ENCODE results near the gene RHBDL2. TPM values are rescaled to one million over a fixed set of nuclear protein-coding genes. Genes with fewer than 3 reads are reported as not detected.

RHBDL2 gene
- total and polyA plus RNA-seq, 4 donors: 0.57 TPM; not detected in 3

DNA sequence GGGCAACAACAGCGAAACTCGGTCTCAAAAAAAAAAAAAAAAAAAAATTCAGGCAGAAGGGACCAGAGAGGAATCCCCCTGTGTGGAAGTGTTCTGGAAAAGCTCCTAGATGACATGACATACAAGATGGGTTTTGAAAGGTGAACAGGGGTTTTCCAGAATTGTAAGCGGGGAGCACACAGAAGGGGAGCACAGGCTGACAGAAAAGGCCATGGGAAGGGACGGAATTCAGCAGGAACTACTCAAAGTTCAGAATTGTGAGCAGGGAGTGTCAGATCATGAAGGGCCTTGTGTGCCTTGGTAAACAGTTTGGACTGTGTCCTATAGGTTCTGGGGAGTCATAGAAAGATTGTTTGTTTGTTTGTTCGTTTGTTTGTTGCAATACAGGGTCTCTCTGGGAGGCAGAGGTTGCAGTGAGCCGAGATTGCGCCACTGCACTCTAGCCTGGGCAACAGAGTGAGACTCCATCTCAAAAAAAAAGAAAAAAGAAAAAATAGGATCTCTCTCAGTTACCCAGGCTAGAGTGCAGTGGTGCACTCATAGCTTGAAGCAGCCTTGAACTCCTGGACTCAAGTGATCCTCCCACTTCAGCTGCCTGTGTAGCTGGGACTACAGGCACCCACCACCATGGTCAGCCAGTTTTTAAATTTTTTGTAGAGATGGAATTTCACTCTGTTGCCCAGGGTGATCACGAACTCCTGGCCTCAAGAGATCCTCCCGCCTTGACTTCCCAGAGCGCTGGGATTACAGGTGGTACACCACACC lies 1.2 kb upstream of the RHBDL2 start:
- ATAC-seq (ENCODE audit: low FRiP score): no peak
- Histone ChIP-seq H3K27me3 (ENCODE audit: control insufficient read depth in 1 of 2, insufficient read depth in 2 of 2, low read length in 1 of 2) (no peaks in the 10 kb centered on the region), H3K4me1 (ENCODE audit: control insufficient read depth in 1 of 2, insufficient read depth in 2 of 2, low read length in 2 of 2) (no peaks in the 10 kb centered on the region), H3K9me3 (ENCODE audit: control insufficient read depth, low read length) (no peaks in the 10 kb centered on the region), H3K27ac (ENCODE audit: low read depth in 1 of 2, low read length in 2 of 2) (no peak overlapping the region), H3K4me3 (ENCODE audit: low read length in 2 of 2) (no peak overlapping the region), H3K36me3 (ENCODE audit: control insufficient read depth in 1 of 2, insufficient read depth in 2 of 2, low read length in 1 of 2) (no peaks in the 10 kb centered on the region)
- 94 to 97% methylated on average over 10 of the region's 10 CpGs for WGBS, 2 donors
- intact Hi-C loops (cut with DNase I): no loop called here
- no peak for DNase-seq

DNA sequence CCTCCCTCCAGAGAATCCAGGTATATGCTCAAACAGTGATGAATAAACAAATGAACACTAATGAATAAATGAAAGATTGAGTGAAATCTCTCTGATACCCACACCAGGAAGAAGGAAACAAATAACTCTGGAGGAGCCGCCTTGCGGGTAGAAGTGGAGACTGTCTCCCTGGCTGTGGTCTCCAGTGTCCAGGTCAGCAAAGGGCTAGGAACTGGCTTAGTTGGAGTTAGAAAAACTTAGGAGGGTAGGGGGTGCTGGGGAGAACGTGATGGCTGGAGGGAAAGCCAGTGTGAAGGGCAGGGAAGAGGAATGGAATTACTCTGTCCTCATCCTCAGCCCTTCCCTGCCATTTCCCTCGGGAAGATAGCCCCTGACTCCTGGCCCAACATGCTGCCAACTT lies 537 bp downstream of the RHBDL2 start:
- H3K36me3 ChIP-seq (ENCODE audit: control insufficient read depth in 1 of 2, insufficient read depth in 2 of 2, low read length in 1 of 2): no peaks in the 10 kb centered on the region
- peak overlapping the region in 1 of 2 donors; percentile 24 for H3K4me3 ChIP-seq (ENCODE audit: low read length in 2 of 2)
- H3K4me1 ChIP-seq (ENCODE audit: control insufficient read depth in 1 of 2, insufficient read depth in 2 of 2, low read length in 2 of 2): no peaks in the 10 kb centered on the region
- H3K27ac ChIP-seq (ENCODE audit: low read depth in 1 of 2, low read length in 2 of 2): no peak overlapping the region
- intact Hi-C loops (cut with DNase I): no loop called here
- 39 to 47% methylated on average over 4 of the region's 4 CpGs for WGBS, 2 donors
- H3K27me3 ChIP-seq (ENCODE audit: control insufficient read depth in 1 of 2, insufficient read depth in 2 of 2, low read length in 1 of 2): no peaks in the 10 kb centered on the region
- DNase-seq: no peak
- no peaks in the 10 kb centered on the region for H3K9me3 ChIP-seq (ENCODE audit: control insufficient read depth, low read length)
- ATAC-seq (ENCODE audit: low FRiP score): no peak

GRCh38 chr1:38940339-38941047 lies 1.1 kb downstream of the RHBDL2 start:
- no peaks in the 10 kb centered on the region for H3K27me3 ChIP-seq (ENCODE audit: control insufficient read depth in 1 of 2, insufficient read depth in 2 of 2, low read length in 1 of 2)
- no peak overlapping the region for H3K4me3 ChIP-seq (ENCODE audit: low read length in 2 of 2)
- 93 to 96% methylated on average over 9 of the region's 9 CpGs for WGBS, 2 donors
- no peaks in the 10 kb centered on the region for H3K36me3 ChIP-seq (ENCODE audit: control insufficient read depth in 1 of 2, insufficient read depth in 2 of 2, low read length in 1 of 2)
- no peak overlapping the region for H3K27ac ChIP-seq (ENCODE audit: low read depth in 1 of 2, low read length in 2 of 2)
- ATAC-seq (ENCODE audit: low FRiP score) (no peak), DNase-seq (no peak)
- H3K4me1 ChIP-seq (ENCODE audit: control insufficient read depth in 1 of 2, insufficient read depth in 2 of 2, low read length in 2 of 2): no peaks in the 10 kb centered on the region
- intact Hi-C loops (cut with DNase I): no loop called here
- H3K9me3 ChIP-seq (ENCODE audit: control insufficient read depth, low read length): no peaks in the 10 kb centered on the region

GRCh38 chr1:38938722-38939260 lies 2.8 kb downstream of the RHBDL2 start:
- intact Hi-C loops (cut with DNase I): no loop called here
- DNase-seq (no peak), ATAC-seq (ENCODE audit: low FRiP score) (no peak)
- no peaks in the 10 kb centered on the region for H3K9me3 ChIP-seq (ENCODE audit: control insufficient read depth, low read length)
- no peaks in the 10 kb centered on the region for H3K4me1 ChIP-seq (ENCODE audit: control insufficient read depth in 1 of 2, insufficient read depth in 2 of 2, low read length in 2 of 2)
- no peaks in the 10 kb centered on the region for H3K27me3 ChIP-seq (ENCODE audit: control insufficient read depth in 1 of 2, insufficient read depth in 2 of 2, low read length in 1 of 2)
- H3K36me3 ChIP-seq (ENCODE audit: control insufficient read depth in 1 of 2, insufficient read depth in 2 of 2, low read length in 1 of 2): no peaks in the 10 kb centered on the region
- H3K27ac ChIP-seq (ENCODE audit: low read depth in 1 of 2, low read length in 2 of 2): no peak overlapping the region
- H3K4me3 ChIP-seq (ENCODE audit: low read length in 2 of 2): no peak overlapping the region
- WGBS, 2 donors: 64 to 65% methylated on average over 4 of the region's 4 CpGs

- Histone ChIP-seq H3K9me3 (ENCODE audit: control insufficient read depth, low read length) (no peaks in the 10 kb centered on the region), H3K27ac (ENCODE audit: low read depth in 1 of 2, low read length in 2 of 2) (no peak overlapping the region), H3K36me3 (ENCODE audit: control insufficient read depth in 1 of 2, insufficient read depth in 2 of 2, low read length in 1 of 2) (no peaks in the 10 kb centered on the region), H3K27me3 (ENCODE audit: control insufficient read depth in 1 of 2, insufficient read depth in 2 of 2, low read length in 1 of 2) (no peaks in the 10 kb centered on the region), H3K4me1 (ENCODE audit: control insufficient read depth in 1 of 2, insufficient read depth in 2 of 2, low read length in 2 of 2) (no peaks in the 10 kb centered on the region), H3K4me3 (ENCODE audit: low read length in 2 of 2) (no peak overlapping the region)
- DNase-seq (no peak), ATAC-seq (ENCODE audit: low FRiP score) (no peak)
- WGBS, 2 donors: 97% methylated on average over 7 of the region's 7 CpGs
- intact Hi-C loops (cut with DNase I): no loop called here
These were observed 9.1 kb downstream of the RHBDL2 start for GRCh38 chr1:38932571-38932970.

- Histone ChIP-seq H3K27me3 (ENCODE audit: control insufficient read depth in 1 of 2, insufficient read depth in 2 of 2, low read length in 1 of 2) (no peaks in the 10 kb centered on the region), H3K4me3 (ENCODE audit: low read length in 2 of 2) (no peak overlapping the region), H3K36me3 (ENCODE audit: control insufficient read depth in 1 of 2, insufficient read depth in 2 of 2, low read length in 1 of 2) (no peaks in the 10 kb centered on the region), H3K9me3 (ENCODE audit: control insufficient read depth, low read length) (no peaks in the 10 kb centered on the region), H3K27ac (ENCODE audit: low read depth in 1 of 2, low read length in 2 of 2) (no peak overlapping the region), H3K4me1 (ENCODE audit: control insufficient read depth in 1 of 2, insufficient read depth in 2 of 2, low read length in 2 of 2) (no peaks in the 10 kb centered on the region)
- ATAC-seq (ENCODE audit: low FRiP score) (no peak), DNase-seq (no peak)
- WGBS, 2 donors: 79 to 81% methylated on average over 6 of the region's 6 CpGs
- intact Hi-C loops (cut with DNase I): no loop called here
These were observed 12.2 kb downstream of the RHBDL2 start for GRCh38 chr1:38929476-38929875.

DNA sequence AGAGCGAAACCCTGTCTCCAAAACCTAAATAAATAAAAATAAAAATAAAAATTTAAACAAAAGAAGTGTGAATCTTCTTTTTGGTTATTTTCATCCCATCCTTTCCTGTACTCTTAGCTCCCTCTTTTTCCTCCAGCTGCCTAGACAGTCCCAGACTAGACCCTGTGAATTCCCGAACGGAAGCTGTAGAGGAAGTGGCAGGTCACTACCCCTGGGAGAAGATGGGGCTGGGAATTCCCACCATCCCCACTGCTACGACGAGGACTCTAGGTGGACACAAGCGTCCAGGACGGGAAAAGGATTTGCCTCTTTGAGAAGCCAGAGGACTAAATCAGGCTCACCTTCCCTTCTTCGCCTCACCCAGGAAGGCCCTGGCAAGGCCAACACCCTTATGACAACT lies 12.6 kb downstream of the RHBDL2 start:
- Histone ChIP-seq H3K36me3 (ENCODE audit: control insufficient read depth in 1 of 2, insufficient read depth in 2 of 2, low read length in 1 of 2) (no peaks in the 10 kb centered on the region), H3K9me3 (ENCODE audit: control insufficient read depth, low read length) (no peaks in the 10 kb centered on the region), H3K4me1 (ENCODE audit: control insufficient read depth in 1 of 2, insufficient read depth in 2 of 2, low read length in 2 of 2) (no peaks in the 10 kb centered on the region), H3K27me3 (ENCODE audit: control insufficient read depth in 1 of 2, insufficient read depth in 2 of 2, low read length in 1 of 2) (no peaks in the 10 kb centered on the region), H3K4me3 (ENCODE audit: low read length in 2 of 2) (no peak overlapping the region), H3K27ac (ENCODE audit: low read depth in 1 of 2, low read length in 2 of 2) (no peak overlapping the region)
- intact Hi-C loops (cut with DNase I): no loop called here
- WGBS, 2 donors: 89 to 90% methylated on average over 8 of the region's 8 CpGs
- DNase-seq (no peak), ATAC-seq (ENCODE audit: low FRiP score) (no peak)

DNA sequence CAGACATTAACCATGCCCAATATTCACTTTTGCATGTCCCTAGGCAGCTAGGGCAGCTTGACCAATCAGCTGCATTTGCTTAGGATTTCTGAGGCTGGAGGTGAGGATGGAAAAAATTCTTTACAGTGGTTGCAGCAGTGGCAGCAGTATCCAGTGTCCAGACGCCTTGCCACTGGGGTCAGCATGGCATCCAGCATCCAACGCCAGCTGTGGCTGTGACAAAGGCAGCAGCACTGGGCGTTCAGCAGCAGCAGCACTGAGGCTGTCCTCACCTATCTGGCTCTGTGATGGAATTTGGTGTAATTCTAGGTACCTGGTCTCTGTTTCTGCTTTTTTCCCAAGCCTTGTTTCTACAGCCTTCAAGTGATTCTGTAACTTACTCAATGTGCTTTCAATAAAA lies 15.5 kb downstream of the RHBDL2 start:
- Histone ChIP-seq H3K4me3 (ENCODE audit: low read length in 2 of 2) (no peak overlapping the region), H3K27me3 (ENCODE audit: control insufficient read depth in 1 of 2, insufficient read depth in 2 of 2, low read length in 1 of 2) (no peaks in the 10 kb centered on the region), H3K27ac (ENCODE audit: low read depth in 1 of 2, low read length in 2 of 2) (no peak overlapping the region), H3K4me1 (ENCODE audit: control insufficient read depth in 1 of 2, insufficient read depth in 2 of 2, low read length in 2 of 2) (no peaks in the 10 kb centered on the region), H3K9me3 (ENCODE audit: control insufficient read depth, low read length) (no peaks in the 10 kb centered on the region), H3K36me3 (ENCODE audit: control insufficient read depth in 1 of 2, insufficient read depth in 2 of 2, low read length in 1 of 2) (no peaks in the 10 kb centered on the region)
- 83 to 84% methylated on average over 3 of the region's 3 CpGs for WGBS, 2 donors
- intact Hi-C loops (cut with DNase I): no loop called here
- DNase-seq (no peak), ATAC-seq (ENCODE audit: low FRiP score) (no peak)

DNA sequence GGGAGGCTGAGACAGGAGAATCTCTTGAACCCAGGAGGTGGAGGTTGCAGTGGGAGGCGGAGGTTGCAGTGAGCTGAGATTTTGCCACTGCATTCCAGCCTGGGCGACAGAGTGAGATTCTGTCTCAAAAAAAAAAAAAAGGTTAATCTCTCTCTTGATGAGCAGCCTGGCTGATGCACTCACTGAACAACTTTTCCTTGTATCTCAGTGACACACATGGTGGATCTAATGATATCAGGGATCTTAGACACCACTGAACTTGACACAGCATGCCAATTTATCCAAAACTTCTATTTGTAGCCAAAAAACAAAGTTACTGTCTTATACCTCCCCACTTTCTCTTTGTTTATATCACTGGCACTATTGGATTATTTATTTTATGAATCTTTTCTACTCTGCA lies 16.2 kb downstream of the RHBDL2 start:
- DNase-seq: no peak
- H3K4me1 ChIP-seq (ENCODE audit: control insufficient read depth in 1 of 2, insufficient read depth in 2 of 2, low read length in 2 of 2): no peaks in the 10 kb centered on the region
- no peak for ATAC-seq (ENCODE audit: low FRiP score)
- 92 to 96% methylated on average over 2 of the region's 2 CpGs for WGBS, 2 donors
- no peak overlapping the region for H3K27ac ChIP-seq (ENCODE audit: low read depth in 1 of 2, low read length in 2 of 2)
- no peaks in the 10 kb centered on the region for H3K36me3 ChIP-seq (ENCODE audit: control insufficient read depth in 1 of 2, insufficient read depth in 2 of 2, low read length in 1 of 2)
- H3K9me3 ChIP-seq (ENCODE audit: control insufficient read depth, low read length): no peaks in the 10 kb centered on the region
- no peaks in the 10 kb centered on the region for H3K27me3 ChIP-seq (ENCODE audit: control insufficient read depth in 1 of 2, insufficient read depth in 2 of 2, low read length in 1 of 2)
- intact Hi-C loops (cut with DNase I): no loop called here
- no peak overlapping the region for H3K4me3 ChIP-seq (ENCODE audit: low read length in 2 of 2)
